GM18502 (cell line): ENCODE measurements around the gene LILRA1.
"Not testable (repeated sequence)": the region's sequence is repeated elsewhere in the genome, so short reads cannot be mapped to it uniquely, and the experiment has no call there.

Experiments
- ATAC-seq: cut with Tn5 transposase; IDR thresholded peaks from one replicate; pipeline ENCODE4 v1.9.1; 2021; ENCODE audit warnings: mild to moderate bottlenecking; ENCODE audit not compliant: unreplicated experiment, poor library complexity

Gene LILRA1

DNA sequence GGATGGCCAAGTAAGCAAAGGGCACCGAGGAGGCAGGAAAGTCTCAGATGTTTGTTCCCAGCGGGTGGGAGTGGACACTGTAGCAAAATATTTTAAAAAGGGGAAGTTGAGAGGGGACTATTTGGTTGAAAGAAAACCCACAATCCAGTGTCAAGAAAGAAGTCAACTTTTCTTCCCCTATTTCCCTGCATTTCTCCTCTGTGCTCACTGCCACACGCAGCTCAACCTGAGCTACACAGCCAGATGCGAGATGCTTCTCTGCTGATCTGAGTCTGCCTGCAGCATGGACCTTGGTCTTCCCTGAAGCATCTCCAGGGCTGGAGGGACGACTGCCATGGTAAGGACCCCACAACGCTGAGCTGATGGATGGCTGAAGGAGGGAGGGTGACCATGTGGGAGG is at the start of gene LILRA1:
TSS of gene LILRA1 (plus strand) at position 188 of the 400 bp plus-strand sequence. CDS start 613 bp downstream, outside the sequence.
- ATAC-seq: not testable (repeated sequence)

DNA sequence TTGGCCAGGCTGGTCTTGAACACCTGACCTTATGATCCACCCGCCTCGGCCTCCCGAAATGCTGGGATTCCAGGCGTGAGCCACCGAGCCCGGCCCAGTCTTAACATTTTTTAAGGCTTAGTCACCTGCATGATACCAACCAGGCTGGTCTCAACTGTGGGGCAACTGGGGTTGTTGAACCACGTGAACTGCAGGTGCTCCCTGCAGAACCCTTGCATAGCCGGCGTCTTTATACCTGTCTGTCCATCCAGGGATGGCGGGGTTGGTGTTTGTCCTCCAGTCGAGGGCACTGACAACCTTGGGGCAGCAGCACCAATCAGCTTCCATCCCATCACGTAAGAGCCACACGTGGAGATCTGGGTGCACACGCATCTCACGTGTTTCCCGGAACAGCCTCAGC is 44.6 kb upstream of the LILRA1 start:
- no peak for ATAC-seq

DNA sequence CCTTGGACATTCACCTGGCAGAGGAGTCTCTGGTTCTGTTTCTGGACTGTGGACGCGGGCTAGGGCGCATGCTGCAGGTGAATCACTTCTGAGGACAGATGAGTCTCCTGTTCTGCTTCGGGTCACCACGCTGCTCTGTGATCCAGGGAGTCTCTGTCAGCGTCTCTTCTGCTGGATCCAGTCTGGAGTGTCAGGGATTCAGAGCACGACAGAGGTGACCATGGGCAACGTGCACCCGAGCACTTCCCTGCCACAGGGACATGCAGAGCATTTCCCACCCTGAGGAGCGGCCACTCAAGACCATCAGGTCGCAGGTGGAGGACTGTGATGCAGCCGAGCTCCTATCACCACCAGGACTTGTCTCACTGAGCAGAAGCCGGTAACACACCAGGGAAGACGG is 44.2 kb upstream of the LILRA1 start:
- no peak for ATAC-seq

DNA sequence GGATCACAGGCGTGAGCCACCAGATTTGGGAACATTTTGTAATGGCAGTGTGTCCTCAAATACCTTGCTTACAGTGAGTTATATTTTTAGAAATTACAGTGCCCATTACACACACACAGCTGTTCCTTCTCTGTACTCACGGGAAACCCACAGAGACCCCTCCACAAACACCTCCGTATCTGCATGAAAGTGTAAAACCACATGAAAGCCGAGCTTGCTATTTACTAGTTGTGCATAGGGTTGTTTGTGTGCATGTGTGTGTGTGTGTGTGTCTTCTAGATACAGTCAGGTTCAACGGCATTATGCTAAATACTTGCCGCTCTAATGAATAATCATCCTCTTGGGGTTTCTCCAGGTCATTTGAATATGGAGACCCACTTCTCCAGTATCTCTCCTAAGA is 42.1 kb upstream of the LILRA1 start:
- no peak for ATAC-seq

DNA sequence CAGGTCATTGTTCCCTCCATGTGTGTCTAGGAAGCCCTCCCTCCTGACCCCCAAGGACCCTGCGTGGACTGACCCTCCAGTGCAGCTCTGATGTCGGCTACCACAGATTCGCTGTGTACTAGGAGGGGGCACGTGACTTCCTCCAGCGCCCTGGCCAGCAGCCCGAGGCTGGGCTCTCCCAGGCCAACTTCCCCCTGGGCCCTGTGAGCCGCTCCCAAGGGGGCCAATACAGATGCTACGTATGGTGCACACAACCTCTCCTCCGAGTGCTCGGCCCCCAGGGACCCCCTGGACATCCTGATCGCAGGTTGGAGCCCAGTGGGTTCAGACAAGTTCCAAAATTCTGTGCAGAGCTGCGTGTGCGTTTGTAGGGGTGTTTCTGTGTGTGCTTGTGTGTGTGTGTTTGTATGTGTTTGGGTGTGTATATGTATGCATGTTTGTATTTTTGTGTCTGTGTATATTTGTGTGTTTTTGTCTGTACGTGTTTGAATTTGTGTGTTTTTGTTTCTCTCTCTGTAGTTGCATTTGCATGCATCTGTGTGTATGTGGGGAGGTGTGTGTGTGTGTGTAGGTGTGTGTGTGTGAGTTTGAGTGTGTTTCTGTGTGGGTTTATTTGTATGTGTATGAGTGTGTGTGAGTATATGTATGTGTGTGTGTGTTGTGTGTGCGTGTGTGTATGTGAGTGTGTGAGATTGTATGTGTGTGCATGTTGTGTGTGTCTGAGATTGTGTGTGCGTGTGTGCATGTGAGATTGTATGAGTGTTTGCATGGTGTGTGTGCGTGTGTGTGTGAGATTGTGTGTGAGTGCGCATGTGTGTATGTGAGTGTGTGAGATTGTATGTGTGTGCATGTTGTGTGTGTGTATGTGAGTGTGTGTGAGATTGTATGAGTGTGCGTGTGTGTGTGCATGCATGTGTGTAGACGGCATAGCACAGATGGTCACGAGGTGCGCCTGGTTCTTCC is 41.2 kb upstream of the LILRA1 start:
- no peak for ATAC-seq

DNA sequence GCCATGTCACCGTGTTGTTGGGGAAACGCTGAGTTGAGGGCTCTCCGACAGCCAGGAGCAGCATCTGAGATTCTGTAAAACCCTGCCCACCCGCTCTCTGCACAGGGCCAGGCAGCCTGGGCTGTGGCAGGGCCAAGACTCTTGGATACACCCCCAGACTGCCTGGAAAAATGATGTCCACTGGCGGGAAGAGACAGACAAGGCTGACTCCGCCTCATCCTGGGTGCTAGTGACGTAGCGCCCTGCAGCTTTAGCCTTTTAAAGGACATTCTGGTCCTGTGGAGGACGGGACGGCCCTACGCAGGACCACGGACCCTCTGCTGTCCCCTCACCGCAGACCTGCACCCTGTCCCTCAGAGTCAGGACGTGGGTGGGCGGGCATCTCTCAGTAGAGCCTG is 40.5 kb upstream of the LILRA1 start:
- ATAC-seq: no peak

DNA sequence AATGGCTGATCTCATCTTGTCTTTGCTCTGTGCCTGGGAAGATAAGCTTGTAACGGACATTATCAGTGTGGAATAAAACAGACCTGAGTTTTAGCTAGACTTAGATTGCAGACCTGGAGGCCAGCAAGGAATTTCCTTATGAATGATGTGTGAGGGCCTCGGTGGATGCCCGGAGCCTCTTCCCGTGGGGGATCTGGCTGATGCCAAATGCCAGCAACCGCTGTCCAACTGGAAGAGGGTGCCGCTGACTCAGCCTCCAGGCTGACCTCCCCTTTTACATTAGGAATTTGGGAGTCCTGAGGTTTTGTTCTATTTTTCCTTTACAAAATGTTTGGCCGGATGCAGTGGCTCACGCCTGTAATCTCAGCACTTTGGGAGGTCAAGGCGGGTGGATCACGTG is 39.4 kb upstream of the LILRA1 start:
- ATAC-seq: no peak

DNA sequence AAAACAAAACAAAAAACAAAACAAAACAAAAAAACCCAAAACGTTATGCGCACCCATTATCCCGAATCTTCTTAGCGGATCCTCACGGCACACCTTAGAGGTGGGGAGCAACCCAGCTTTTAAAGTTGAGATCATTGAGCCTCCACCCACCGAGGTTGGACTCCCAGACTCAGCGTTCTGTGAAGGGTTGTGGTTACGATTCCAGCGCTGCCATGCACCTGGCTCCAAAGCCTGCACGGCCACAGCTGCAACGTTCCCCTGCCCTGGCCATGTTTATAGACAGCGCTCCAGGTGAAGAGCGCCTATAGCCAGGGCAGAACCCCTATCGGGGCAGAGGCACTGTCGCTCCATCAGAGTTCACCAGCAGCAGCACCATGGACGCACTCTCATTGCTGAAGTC is 38.5 kb upstream of the LILRA1 start:
- no peak for ATAC-seq

DNA sequence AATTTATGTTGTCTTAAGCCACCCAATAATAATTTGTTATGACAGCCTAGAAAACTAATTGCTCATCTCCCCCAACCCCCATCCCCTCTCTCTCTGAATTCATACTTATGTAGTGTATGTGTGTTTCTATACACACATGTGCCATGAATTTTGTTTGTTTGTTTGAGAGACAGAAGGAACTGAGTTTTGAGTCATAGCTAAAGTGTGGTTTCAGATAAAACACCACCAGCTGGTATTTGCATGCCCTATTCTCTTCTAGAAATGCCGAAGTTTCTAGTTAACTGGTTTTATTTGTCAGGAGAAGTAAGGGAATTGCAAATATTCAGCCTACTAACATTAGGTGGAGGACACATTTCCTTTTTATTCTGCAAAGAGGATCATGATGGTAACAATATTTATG is 37.2 kb upstream of the LILRA1 start:
- ATAC-seq: no peak

DNA sequence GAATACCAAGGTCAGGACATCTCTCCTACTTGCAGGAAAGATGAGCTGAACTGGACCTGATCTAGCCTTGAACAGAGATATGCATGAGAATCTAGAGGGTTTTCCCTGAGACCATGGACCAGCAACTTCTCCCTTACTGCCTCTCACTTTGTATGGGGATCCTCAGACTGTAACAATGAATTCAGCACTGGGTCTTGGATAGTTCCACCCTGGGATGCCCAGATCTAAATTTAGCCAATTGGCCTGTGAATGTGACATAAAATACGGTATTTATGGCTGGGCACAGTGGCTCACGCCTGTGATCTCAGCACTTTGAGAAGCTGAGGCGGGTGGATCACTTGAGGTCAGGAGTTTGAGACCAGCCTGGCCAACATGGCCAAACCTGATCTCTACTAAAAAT is 35.1 kb upstream of the LILRA1 start:
- no peak for ATAC-seq

DNA sequence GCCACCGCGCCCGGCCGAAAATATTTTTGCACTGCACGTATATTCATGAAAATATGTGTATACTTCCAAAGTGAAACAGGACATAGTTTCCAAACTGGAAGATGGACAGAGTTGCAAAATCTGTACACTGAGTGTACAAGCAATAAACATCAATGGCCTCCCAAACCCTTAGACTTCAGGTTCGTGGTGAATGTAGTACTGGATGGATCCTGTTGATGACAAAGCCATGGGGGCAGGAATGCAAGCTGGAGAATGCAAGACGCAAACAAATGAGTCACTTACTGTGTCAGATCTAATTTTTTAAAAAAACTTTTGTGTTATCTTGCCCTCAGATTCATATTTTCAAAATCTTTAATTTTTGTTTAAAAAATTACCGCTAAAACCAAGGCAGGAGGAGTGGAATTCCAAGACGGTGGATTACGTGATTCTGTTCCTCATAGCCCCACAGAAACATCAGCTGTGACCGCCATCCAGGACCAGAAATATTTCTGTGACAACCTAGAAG is 32.5 kb upstream of the LILRA1 start:
- ATAC-seq: no peak

DNA sequence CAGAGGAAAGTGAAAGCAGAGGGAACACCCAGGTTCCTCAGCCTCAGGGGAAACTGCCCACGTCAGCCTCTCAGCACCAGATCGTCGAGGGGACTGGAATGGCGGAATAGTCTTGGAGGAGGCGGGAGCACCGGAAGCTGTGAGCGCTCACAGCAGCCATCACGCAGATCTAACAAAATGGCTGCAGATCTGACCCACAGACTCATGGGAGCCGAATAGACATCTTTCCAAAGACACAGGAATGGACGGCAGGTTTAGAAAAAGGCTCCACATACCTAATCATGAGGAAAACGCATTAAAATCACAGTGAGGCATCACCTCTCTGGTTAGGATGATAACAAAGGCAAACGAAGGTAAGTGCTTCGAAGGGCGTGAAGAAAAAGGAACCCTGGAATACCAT is 31.6 kb upstream of the LILRA1 start:
- ATAC-seq: no peak

DNA sequence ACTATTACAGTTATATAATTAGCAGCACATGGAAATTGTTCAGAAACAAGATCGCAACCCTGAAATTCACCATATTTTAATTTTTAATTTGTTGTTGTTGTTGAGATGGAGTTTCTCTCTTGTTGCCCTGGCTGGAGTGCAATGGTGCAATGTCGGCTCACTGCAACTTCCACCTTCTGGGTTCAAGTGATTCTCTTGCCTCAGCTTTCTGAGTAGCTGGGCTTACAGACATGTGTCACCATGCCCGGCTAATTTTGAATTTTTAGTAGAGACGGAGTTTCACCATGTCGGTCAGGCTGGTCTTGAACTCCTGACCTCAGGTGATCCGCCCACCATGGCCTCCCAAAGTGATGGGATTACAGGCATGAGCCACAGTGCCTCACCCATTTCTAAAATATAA is 30.2 kb upstream of the LILRA1 start:
- ATAC-seq: not testable (repeated sequence)

DNA sequence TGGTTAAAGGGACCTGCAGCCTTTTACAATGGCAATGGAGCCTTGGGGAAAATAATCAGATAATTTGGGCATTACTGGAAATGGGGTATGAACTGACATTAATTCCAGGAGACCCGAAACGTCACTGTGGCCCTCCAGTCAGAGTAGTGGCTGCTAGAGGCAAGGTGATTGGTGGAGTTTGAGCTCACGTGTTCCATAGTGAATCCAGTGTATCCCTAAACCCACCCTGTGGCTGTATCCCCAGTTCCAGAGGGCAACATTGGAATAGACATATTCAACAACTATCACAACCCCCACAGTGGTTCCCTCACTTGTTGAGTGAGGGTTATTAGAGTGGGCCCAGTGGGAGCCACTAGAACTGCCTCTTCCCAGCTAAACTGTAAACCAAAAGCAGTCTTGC is 23.1 kb upstream of the LILRA1 start:
- no peak for ATAC-seq

DNA sequence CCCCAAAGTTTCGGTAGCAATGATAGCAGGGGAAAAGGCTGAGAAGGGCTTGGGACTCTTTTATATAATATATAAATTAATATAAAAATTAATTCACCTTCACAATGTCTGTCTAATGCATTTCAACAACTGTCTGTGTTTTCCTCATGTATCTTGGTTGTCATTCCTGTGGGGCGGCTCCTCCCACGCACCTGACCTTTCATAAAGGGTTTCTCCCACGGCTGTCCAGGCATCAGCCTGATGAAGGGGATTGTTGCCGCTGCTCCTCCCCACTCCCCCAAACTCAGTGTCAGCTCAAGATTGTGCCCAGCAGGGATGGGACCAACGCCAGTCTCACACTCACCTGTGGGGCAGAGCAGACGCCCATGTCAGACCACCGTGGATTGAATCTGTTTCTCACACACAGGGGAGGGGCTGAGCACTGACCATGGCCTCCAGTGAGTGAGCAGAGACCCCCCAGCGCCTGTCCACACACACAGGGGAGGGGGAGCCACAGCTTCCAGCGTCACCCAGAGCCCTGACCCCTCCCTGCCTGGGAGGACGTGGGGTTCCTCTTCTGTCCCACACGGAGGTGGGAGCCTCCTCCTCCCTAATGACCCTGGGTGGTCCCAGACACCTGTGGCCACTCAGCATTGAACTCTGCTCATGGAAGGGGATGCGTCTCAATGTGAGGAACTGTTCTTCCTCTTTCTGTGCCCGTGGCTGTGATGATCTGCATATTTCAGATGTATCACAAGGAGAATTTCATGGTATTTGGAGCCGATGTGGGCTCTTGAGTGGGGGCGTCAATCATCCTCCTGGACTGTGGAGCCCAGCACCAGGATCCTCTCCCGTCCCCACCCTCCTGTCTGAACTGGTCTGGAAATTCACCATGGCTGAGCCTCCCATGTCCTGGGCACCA is 21.5 kb upstream of the LILRA1 start:
- not testable (repeated sequence) for ATAC-seq

DNA sequence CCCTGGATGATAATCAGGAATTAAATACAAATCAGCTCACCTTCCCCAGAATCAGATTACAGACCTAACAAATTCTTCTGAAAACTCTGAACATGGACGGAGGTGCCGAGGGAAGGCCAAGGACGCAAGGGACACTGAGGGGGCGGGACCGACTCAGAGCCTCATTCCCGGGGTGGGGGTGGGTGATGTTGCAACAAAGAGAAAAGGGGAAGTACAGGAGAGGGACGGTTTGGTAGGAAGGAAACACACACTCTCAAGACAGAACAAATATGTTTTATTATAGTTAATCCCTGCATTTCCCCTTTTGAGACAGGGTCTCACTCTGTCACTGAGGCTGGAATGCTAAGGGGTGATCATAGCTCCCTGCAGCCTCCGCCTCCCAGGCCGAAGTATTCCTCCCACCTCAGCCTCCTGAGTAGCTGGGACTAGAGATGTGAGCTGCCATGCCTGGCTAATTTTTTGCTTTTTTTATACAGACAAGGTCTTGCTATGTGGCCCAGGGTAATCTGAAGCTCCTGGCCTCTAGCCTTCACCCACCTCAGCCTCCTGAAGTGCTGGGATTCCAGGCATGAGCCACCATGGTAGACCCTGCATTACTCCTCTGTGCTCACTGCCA is 20.6 kb upstream of the LILRA1 start:
- ATAC-seq: no peak

DNA sequence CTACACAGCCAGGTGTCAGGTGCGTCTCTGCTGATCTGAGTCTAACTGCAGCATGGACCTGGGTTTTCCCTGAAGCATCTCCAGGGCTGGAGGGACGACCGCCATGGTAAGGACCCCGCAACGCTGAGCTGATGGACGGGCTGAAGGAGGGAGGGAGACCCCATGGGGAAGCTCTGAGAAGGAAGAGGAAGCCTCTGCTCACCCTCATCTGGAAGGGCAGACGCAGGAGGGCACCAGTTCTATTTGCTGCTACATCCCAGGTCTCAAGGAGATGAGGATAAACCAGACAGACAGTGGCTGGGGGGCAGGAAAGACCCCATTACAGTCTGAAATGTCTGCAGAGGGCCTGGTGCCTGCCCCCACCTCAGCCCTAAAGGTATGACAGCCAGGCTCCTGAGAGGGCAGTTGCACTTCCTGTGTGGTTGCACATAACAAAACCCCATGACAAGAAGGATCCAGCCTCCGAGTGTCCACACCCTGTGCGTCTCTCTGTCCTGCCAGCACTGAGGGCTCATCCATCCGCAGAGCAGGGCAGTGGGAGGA is 20.0 kb upstream of the LILRA1 start, which contains the start of gene LILRA2:
TSS of gene LILRA2 (plus strand) at position 461 of the 543 bp plus-strand sequence. CDS start 89 bp downstream, outside the sequence.
- ATAC-seq: no peak

DNA sequence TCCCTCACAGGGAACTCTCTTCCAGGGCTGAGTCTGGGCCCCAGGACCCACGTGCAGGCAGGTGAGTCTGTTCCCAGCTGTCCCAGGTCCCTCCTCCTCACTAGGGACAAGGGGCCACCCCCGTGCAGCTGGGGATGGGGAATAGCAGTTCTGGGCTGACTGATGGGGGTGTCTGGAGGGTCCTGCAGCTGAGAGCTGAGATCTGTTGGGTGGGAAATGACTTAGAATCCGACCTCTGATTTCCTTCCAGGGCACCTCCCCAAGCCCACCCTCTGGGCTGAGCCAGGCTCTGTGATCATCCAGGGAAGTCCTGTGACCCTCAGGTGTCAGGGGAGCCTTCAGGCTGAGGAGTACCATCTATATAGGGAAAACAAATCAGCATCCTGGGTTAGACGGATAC is 19.4 kb upstream of the LILRA1 start:
- ATAC-seq: no peak

DNA sequence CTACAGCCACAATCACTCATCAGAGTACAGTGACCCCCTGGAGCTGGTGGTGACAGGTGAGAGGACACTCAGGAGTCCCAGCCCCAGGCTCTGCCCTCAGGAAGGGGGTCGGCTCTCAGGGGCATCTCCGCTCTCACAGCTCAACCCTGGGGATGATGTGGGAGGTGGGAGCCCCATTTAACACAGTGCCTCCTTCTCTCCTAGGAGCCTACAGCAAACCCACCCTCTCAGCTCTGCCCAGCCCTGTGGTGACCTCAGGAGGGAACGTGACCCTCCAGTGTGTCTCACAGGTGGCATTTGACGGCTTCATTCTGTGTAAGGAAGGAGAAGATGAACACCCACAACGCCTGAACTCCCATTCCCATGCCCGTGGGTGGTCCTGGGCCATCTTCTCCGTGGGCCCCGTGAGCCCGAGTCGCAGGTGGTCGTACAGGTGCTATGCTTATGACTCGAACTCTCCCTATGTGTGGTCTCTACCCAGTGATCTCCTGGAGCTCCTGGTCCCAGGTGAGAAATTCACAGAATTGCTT is 18.8 kb upstream of the LILRA1 start:
- ATAC-seq: no peak

DNA sequence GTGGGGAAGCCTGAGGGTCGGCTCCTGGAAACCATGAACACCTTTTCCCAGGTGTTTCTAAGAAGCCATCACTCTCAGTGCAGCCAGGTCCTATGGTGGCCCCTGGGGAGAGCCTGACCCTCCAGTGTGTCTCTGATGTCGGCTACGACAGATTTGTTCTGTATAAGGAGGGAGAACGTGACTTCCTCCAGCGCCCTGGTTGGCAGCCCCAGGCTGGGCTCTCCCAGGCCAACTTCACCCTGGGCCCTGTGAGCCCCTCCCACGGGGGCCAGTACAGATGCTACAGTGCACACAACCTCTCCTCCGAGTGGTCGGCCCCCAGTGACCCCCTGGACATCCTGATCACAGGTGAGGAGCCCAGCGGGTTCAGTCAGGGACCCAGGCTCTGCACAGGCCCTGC is 18.2 kb upstream of the LILRA1 start:
- not testable (repeated sequence) for ATAC-seq
